Loucy (cell line): ENCODE measurements around the gene ZNF766.

Experiments
- EZH2phosphoT487 ChIP-seq: fragments of 200-600 bp; IDR thresholded peaks from 2 replicates; pipeline ENCODE4 v1.6.1; 2018; ENCODE audit warnings: antibody characterized with exemption, mild to moderate bottlenecking, moderate library complexity, borderline replicate concordance
- TF ChIP-seq, protein P1 (sequence below): fragments of 200-600 bp; sonication (generic); conservative IDR thresholded peaks from 2 replicates; pipeline ENCODE4 v1.5.1; 2014; ENCODE audit warnings: mild to moderate bottlenecking, antibody characterized with exemption, low read length

DNA sequence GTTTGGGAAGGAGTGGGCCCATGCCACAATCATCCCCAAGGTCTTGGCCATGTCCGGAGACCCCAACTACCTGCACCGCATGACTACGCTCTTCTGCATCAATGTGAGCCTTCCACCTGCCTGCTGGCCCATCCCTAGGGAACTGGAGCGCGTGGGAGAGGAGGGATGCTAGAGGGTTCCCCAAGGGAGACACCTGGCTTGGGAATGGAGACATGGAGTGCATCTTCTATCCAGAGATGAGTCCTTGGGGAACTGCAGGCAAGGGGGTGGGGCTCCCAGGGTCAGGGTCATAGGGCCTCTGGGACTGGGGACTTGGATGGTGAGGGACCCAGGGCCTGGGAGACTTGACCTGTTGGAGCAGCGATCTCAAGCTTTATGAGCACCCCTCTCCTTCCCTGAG is 48.4 kb upstream of the ZNF766 start:
- TF ChIP-seq, protein P1, sequence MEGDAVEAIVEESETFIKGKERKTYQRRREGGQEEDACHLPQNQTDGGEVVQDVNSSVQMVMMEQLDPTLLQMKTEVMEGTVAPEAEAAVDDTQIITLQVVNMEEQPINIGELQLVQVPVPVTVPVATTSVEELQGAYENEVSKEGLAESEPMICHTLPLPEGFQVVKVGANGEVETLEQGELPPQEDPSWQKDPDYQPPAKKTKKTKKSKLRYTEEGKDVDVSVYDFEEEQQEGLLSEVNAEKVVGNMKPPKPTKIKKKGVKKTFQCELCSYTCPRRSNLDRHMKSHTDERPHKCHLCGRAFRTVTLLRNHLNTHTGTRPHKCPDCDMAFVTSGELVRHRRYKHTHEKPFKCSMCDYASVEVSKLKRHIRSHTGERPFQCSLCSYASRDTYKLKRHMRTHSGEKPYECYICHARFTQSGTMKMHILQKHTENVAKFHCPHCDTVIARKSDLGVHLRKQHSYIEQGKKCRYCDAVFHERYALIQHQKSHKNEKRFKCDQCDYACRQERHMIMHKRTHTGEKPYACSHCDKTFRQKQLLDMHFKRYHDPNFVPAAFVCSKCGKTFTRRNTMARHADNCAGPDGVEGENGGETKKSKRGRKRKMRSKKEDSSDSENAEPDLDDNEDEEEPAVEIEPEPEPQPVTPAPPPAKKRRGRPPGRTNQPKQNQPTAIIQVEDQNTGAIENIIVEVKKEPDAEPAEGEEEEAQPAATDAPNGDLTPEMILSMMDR: no peak
- TF ChIP-seq EZH2phosphoT487: no peak
